Measurements from ENCODE around the gene CYP2S1. TPM values are rescaled to one million over a fixed set of nuclear protein-coding genes. Genes with fewer than 3 reads are reported as not detected.

CYP2S1 gene
- total RNA-seq, 2 experiments from 2014 or later: 0.78 to 0.82 TPM

DNA sequence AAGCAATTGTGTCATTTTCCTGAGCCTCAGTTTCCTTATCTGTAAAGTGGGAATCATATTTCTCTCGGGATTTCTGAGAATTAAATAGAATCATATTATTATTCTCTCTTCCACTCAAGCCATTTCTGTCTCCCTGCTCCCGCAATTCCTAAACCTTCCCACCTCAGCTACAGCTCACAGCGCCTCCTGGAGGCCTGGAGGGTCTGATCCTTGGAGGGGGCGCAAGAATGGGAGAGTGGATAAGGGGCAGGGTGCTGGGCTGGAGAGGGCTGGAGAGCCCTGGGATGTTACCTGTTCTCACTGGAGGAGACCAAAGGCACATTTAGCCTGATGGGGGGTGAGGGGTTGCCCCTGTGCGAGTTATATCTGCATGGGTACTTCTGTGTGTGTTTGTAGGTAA, 31.1 kb upstream of the CYP2S1 start:
- no peaks in the 10 kb centered on the region for H3K27me3 ChIP-seq (ENCODE audit: control insufficient read depth in 1 of 2, insufficient read depth in 2 of 2, low read length in 2 of 2)
- CTCF ChIA-PET: no interaction called here
- DNase-seq: no peak

DNA sequence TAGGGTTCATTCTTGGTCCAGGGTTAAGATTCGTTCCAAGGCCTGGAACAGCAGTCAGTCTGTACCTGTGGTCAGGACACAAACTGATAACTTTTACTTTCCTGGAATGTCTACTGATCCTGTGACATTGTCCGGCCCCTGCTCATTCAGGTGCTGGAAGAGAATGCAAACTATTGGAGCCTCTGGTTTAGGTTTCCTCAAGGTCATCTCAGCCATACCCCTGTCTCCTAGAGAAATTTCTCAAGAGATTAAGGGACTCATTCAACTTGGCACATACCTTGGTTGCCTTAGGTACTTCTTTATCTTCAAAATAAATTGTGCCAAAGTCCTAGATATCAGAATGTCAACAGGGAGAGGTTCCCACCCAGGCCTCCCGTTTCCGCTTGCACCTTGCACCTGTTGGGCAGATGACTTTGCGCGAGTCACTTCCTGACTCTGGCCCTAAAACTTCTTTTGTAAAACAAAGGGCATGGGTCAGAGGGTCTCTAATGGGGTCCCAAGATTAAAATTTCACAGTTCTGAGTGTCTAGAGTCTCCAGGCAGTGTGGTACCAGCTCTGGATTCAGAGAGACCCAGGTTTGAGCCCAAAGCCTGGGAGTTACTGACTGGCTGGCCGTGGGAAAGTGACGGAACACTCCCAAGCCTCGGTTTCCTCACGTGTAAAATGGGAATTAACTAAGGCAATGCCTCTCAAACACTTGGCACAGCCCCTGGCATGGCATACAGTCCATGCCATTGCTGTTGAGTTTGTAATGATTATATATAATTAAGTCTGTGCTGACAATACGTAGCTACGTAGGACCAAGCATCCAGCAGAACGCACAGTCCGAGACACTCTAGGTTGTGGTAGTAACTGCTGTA, 25.8 kb upstream of the CYP2S1 start:
- Histone ChIP-seq H3K4me3 (ENCODE audit: low read length) (no peak overlapping the region), H3K4me1 (ENCODE audit: insufficient read depth, low read length) (no peaks in the 10 kb centered on the region), H3K27ac (ENCODE audit: low read depth in 1 of 2, low read length in 2 of 2) (no peak overlapping the region), H3K36me3 (ENCODE audit: insufficient read depth, low read length) (no peaks in the 10 kb centered on the region), H3K9me3 (ENCODE audit: control insufficient read depth in 1 of 2, insufficient read depth in 1 of 2, low read length in 2 of 2) (no peaks in the 10 kb centered on the region), H3K27me3 (ENCODE audit: control insufficient read depth in 1 of 2, insufficient read depth in 2 of 2, low read length in 2 of 2) (no peaks in the 10 kb centered on the region)
- Mint-ChIP-seq H3K27me3 (no peaks in the 10 kb centered on the region), H3K4me1 (ENCODE audit: low read depth) (no peaks in the 10 kb centered on the region), H3K36me3 (ENCODE audit: low read depth) (no peaks in the 10 kb centered on the region), H3K4me3 (no peak overlapping the region), H3K9me3 (no peaks in the 10 kb centered on the region), H3K27ac (no peak overlapping the region)
- intact Hi-C loops (cut with DNase I, micrococcal nuclease): no loop called here
- ChIA-PET CTCF (no interaction called here), POLR2A (no interaction called here)
- TF ChIP-seq, protein P1, sequence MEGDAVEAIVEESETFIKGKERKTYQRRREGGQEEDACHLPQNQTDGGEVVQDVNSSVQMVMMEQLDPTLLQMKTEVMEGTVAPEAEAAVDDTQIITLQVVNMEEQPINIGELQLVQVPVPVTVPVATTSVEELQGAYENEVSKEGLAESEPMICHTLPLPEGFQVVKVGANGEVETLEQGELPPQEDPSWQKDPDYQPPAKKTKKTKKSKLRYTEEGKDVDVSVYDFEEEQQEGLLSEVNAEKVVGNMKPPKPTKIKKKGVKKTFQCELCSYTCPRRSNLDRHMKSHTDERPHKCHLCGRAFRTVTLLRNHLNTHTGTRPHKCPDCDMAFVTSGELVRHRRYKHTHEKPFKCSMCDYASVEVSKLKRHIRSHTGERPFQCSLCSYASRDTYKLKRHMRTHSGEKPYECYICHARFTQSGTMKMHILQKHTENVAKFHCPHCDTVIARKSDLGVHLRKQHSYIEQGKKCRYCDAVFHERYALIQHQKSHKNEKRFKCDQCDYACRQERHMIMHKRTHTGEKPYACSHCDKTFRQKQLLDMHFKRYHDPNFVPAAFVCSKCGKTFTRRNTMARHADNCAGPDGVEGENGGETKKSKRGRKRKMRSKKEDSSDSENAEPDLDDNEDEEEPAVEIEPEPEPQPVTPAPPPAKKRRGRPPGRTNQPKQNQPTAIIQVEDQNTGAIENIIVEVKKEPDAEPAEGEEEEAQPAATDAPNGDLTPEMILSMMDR (IDR thresholded peaks at IDR 0.05): no peak
- no peak for ATAC-seq (ENCODE audit: poor library complexity)
- no peak for DNase-seq

More for the DNA sequence above, 31.1 kb upstream of the CYP2S1 start:
- H3K36me3 Mint-ChIP-seq (ENCODE audit: low read depth): no peaks in the 10 kb centered on the region
- TF ChIP-seq, protein P1 (IDR thresholded peaks at IDR 0.05): no peak
- H3K4me1 ChIP-seq (ENCODE audit: insufficient read depth, low read length): no peaks in the 10 kb centered on the region
- no peak overlapping the region for H3K4me3 Mint-ChIP-seq
- H3K36me3 ChIP-seq (ENCODE audit: insufficient read depth, low read length): no peaks in the 10 kb centered on the region
- no peaks in the 10 kb centered on the region for H3K27me3 Mint-ChIP-seq
- no peaks in the 10 kb centered on the region for H3K9me3 Mint-ChIP-seq
- POLR2A ChIA-PET: no interaction called here
- no peak overlapping the region for H3K27ac ChIP-seq (ENCODE audit: low read depth in 1 of 2, low read length in 2 of 2)
- no peaks in the 10 kb centered on the region for H3K9me3 ChIP-seq (ENCODE audit: control insufficient read depth in 1 of 2, insufficient read depth in 1 of 2, low read length in 2 of 2)
- no peak overlapping the region for H3K4me3 ChIP-seq (ENCODE audit: low read length)
- no peak overlapping the region for H3K27ac Mint-ChIP-seq
- intact Hi-C loops (cut with DNase I, micrococcal nuclease): no loop called here
- H3K4me1 Mint-ChIP-seq (ENCODE audit: low read depth): no peaks in the 10 kb centered on the region
- no peak for ATAC-seq (ENCODE audit: poor library complexity)

DNA sequence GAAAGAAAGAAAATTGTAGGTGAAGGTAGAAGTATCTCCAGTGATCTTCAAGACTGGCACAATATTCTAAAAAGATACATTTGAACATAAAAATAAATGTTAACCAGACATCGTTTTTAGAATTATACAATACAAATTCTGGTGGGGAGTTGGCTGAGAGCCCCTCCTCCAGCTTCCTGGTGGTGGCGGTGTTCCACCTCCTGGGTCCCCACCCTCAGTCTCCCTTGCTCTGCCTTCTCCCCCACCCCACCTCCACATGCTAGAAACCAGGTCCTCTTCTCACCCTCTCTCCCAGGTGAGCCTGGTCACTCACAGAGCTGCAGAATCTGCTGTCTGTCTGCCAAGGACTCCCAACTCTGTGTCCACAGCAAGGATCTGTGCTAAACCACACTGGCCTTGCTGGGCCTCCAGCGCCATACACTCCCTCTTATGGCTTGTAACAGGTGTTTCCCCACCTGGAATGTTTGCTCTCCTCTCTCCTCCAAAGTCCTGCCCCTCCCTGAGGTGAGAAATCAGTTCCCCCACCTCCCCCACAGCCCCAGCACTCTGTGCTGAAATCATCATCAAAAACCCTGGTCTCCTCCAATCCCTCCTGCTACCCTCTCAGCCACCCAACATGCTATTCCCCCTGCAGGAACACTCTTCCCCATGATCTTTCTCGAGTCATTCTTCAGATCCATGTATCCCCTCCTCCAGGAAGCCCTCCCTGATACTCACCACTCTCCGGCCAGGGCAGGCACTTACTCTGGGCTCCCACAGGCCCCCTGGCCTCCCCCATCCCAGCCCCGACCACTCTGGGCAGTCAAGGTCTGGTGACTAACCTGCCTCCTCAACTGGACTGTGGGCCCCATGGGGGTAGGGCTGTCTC, 20.5 kb upstream of the CYP2S1 start:
- H3K27me3 Mint-ChIP-seq: no peaks in the 10 kb centered on the region
- no peaks in the 10 kb centered on the region for H3K36me3 Mint-ChIP-seq (ENCODE audit: low read depth)
- Histone ChIP-seq H3K36me3 (ENCODE audit: insufficient read depth, low read length) (no peaks in the 10 kb centered on the region), H3K9me3 (ENCODE audit: control insufficient read depth in 1 of 2, insufficient read depth in 1 of 2, low read length in 2 of 2) (no peaks in the 10 kb centered on the region), H3K27ac (ENCODE audit: low read depth in 1 of 2, low read length in 2 of 2) (no peak overlapping the region), H3K4me1 (ENCODE audit: insufficient read depth, low read length) (peaks cover 20% of the 10 kb centered on the region), H3K27me3 (ENCODE audit: control insufficient read depth in 1 of 2, insufficient read depth in 2 of 2, low read length in 2 of 2) (no peaks in the 10 kb centered on the region), H3K4me3 (ENCODE audit: low read length) (no peak overlapping the region)
- TF ChIP-seq, protein P1 (IDR thresholded peaks at IDR 0.05): no peak
- ATAC-seq (ENCODE audit: poor library complexity) (no peak), DNase-seq (no peak)
- ChIA-PET CTCF (interaction anchor here (0.5 kb wide), 1 partner anchor 23 kb away, joined by 3 read pairs; no protein-coding TSS in a partner anchor), POLR2A (no interaction called here)
- H3K9me3 Mint-ChIP-seq: no peaks in the 10 kb centered on the region
- no peak overlapping the region for H3K4me3 Mint-ChIP-seq
- intact Hi-C loops (cut with DNase I, micrococcal nuclease): no loop called here
- H3K4me1 Mint-ChIP-seq (ENCODE audit: low read depth): peaks cover 15% of the 10 kb centered on the region
- H3K27ac Mint-ChIP-seq: no peak overlapping the region
